ENCODE data around the gene MCU. TPM values are rescaled to one million over a fixed set of nuclear protein-coding genes. Genes with fewer than 3 reads are reported as not detected.

The MCU gene
- total and polyA plus RNA-seq, 10 of the 15 experiments (the other 5 are each of a cell fraction or from before 2014, with no cell fraction given): 5.1 to 49.1 (median 17.9) TPM

GRCh38 chr10:72800741-72801092 is 108.8 kb downstream of the MCU start (continued):
- TF ChIP-seq RCOR1 (conservative IDR thresholded peaks at IDR 0.05; ENCODE audit: low read depth, low read length) (no peak), SPI1 (IDR thresholded peaks at IDR 0.05; ENCODE audit: borderline replicate concordance, insufficient read depth, low read depth, low read length) (no peak), ZNF687 (IDR thresholded peaks at IDR 0.05) (no peak)
- TF ChIP-seq, protein P1, sequence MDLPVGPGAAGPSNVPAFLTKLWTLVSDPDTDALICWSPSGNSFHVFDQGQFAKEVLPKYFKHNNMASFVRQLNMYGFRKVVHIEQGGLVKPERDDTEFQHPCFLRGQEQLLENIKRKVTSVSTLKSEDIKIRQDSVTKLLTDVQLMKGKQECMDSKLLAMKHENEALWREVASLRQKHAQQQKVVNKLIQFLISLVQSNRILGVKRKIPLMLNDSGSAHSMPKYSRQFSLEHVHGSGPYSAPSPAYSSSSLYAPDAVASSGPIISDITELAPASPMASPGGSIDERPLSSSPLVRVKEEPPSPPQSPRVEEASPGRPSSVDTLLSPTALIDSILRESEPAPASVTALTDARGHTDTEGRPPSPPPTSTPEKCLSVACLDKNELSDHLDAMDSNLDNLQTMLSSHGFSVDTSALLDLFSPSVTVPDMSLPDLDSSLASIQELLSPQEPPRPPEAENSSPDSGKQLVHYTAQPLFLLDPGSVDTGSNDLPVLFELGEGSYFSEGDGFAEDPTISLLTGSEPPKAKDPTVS (IDR thresholded peaks at IDR 0.05; ENCODE audit: low read depth, low read length): no peak
- TF ChIP-seq, protein P2, sequence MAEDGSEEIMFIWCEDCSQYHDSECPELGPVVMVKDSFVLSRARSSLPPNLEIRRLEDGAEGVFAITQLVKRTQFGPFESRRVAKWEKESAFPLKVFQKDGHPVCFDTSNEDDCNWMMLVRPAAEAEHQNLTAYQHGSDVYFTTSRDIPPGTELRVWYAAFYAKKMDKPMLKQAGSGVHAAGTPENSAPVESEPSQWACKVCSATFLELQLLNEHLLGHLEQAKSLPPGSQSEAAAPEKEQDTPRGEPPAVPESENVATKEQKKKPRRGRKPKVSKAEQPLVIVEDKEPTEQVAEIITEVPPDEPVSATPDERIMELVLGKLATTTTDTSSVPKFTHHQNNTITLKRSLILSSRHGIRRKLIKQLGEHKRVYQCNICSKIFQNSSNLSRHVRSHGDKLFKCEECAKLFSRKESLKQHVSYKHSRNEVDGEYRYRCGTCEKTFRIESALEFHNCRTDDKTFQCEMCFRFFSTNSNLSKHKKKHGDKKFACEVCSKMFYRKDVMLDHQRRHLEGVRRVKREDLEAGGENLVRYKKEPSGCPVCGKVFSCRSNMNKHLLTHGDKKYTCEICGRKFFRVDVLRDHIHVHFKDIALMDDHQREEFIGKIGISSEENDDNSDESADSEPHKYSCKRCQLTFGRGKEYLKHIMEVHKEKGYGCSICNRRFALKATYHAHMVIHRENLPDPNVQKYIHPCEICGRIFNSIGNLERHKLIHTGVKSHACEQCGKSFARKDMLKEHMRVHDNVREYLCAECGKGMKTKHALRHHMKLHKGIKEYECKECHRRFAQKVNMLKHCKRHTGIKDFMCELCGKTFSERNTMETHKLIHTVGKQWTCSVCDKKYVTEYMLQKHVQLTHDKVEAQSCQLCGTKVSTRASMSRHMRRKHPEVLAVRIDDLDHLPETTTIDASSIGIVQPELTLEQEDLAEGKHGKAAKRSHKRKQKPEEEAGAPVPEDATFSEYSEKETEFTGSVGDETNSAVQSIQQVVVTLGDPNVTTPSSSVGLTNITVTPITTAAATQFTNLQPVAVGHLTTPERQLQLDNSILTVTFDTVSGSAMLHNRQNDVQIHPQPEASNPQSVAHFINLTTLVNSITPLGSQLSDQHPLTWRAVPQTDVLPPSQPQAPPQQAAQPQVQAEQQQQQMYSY (CRISPR knock-in tag; IDR thresholded peaks at IDR 0.05): no peak

Measured in GM12878 (cell line).